Stimulated activated CD4-positive, alpha-beta T cell treated with anti-CD3 and anti-CD28 coated beads, Interleukin-2, amount 100 ng/mL, for 24 hours (primary cell): Measurements from ENCODE around the gene ZMIZ2.

Experiments
- DNase-seq, 2 donors: peaks; one replicate each; pipeline ENCODE4 v3.0.0-alpha.2; 2020

The ZMIZ2 gene

DNA sequence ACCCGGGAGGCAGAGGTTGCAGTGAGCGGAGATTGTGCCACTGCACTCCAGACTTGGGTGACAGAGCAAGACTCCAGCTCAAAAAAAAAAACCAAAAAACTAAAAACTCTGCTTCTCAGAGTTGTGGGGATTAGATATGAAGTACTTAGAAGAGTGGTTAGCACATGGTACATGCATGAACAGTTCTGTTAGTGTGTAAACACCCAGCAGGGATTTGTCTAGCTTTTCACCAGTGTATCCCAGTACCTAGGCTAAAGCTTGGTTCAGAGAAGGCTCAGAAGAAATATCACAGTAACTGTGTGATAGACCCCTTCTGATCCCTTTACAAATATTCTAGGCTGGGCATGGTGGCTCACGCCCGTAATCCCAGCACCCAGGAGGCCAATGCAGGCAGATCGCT lies 57.3 kb downstream of the ZMIZ2 start:
- no peak for DNase-seq

- no peak for DNase-seq
These were observed 60.3 kb downstream of the ZMIZ2 start for GRCh38 chr7:44808914-44809393.

DNA sequence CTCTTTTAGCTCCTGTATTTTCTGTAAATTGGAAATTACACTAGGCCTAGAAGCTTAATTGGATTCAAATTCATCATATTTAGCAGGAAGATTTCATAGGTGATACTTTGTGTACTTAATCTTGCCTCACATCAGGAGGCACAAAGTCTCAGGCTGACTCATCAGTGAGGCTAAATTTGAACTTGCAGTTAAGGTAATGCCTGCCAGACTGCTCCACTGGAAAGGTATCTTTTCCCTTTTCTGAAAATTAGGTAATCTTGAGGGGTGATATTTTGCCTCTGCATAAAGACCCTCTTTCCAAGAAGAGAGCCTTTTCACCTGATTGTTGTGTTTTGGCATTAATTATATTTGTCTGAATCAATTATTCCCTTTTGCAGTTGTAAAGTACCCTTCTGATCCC lies 62.4 kb downstream of the ZMIZ2 start:
- no peak for DNase-seq

GRCh38 chr7:44811571-44811970 lies 62.9 kb downstream of the ZMIZ2 start:
- DNase-seq: no peak

DNA sequence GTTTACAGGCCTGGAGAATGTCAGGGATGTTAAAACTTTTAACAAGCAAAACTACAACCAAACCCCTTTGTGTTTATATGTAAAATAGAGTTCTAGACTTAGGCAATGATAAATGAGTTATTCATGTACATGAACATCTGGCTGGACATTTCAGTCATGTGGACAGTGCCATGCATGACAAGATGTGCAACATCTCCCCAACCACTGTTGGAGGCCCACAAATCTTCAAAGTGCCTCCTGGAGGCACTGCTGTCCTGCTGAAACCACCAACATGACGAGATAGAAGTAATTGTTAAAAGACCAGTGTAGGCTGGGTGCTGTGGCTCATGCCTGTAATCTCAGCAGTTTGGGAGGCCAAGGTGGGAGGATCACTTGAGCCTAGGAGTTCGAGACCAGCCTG lies 66.3 kb downstream of the ZMIZ2 start:
- DNase-seq: no peak

GRCh38 chr7:44819292-44819691 lies 70.6 kb downstream of the ZMIZ2 start:
- no peak for DNase-seq
